Measurements from ENCODE around the gene LRRC25.
A peak's percentile ranks its signal among the peaks of the same experiment; 100 is the strongest.
"Not testable (repeated sequence)": the region's sequence is repeated elsewhere in the genome, so short reads cannot be mapped to it uniquely, and the experiment has no call there.

LRRC25 gene

DNA sequence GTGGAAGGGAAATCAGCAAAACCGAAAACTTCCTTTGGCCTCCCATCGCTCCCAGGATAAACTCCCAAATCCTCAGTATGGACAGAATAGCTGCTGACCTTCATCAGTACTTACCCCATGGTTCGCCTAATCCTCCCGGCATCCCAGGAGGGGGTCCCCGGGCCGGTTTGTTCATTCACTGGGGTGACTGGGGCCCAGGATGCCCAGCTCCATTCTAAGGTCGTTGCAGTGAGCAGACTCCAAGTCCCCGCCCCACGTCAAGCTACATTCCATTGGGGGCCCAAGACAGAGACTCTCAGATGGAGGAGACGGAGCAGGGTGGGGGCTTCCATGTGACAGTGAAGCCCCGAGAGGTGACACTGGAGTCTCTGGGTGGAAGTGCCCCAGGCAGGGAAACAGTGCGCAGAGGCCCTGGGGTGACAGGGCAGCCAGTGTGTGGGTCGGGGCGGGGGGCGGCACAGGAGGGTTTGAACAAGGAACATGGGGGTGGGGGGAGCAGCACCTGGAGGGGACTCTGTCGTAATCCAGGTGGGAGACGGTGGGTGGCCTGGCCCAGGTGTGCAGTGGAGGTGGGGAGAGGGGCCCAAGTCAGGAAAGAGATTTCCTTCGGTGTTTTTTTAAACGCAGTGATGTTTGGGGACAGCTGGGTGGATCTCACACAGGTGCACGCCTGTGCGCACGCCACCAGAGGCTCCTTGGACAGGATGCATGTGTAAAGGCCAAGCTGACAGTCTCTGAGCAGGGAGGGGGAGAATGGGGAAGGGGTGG lies 26.9 kb upstream of the LRRC25 start:
- DNase-seq, result no peak

- DNase-seq, result no peak
These were observed 26.0 kb upstream of the LRRC25 start for GRCh38 chr19:18423258-18424020.

DNA sequence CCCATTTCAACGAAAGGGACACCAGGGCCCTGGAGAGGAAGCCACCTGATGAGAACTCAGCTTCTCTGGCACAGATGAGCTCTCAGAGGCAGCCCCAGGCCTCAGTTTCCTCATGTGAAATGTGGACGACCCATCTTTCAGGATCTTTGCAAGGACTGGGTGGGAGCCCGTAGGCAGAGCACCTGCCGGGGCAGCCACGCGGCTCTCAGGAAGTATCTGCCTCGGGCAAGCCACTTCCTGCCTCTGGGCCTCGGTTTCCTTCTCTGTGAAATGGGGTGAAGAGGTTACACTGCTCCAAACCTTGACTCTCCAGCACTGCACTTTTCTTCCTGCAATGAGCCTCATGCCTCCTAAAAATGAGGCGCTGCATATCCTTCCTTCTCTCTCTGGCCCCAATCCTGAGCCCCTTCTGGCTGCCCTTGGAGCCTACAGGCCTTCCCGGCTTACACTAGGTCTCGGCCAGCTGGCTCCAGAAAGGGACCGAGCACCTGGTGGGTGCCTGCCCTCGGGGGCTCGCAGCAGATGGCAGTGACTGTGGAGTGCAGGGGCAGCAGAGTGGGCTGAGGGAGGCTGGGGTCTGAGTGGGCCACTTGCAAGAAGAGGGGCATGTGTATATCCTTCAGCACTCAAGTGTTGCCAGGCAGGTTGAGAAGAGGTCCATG lies 25.2 kb upstream of the LRRC25 start:
- peak; percentile 67 for DNase-seq

DNA sequence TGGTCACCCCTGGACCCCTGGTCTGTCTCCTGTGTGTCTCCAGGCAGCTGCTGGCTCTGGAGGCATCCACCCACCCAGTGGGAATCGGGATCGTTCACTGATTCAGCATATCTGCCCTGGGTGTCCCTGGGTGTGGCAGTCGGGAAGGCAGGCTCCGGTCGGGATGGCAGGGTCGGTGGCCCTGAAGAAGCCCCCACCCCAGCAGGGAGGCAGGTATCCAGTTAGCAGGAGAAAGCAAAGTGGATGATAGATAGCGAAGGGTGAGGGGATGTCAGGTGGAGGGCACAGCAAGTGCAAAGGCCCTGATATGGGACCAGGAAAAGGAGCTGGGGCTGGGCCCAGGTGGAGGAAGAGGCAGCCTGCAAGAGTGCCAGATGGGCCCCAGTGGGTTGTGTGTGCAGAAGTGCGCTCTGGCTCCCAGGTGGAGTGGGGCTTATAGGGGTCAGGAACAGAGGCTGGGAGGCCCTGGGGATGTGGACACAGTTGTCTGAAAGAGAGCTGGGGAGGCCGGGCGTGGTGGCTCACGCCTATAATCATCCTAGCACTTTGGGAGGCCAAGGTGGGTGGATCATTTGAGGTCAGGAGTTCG lies 24.0 kb upstream of the LRRC25 start:
- no peak for DNase-seq

DNA sequence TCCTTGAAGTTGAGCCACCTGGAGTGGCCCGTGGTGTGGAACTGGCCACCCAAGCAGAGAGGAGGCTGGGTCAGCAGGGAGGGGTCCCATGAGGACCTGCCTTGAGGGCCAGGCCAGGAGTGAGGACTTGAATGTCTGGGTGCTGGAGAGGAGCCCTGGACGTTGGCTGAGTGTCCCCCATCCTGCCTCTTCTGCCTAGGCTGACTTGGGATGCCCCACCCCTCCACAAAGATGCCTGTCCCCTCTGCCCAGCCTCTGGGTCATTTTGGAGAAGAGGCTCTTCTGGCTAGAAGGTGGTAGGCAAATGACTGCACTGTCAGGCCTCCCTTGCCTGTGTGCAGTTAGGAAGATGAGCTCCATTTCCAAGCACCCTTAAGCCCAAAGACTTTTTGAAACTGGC lies 23.5 kb upstream of the LRRC25 start:
- no peak for DNase-seq

- peak; percentile 61 for DNase-seq
These were observed 22.5 kb upstream of the LRRC25 start for GRCh38 chr19:18419699-18420460.

GRCh38 chr19:18419195-18419698 lies 21.8 kb upstream of the LRRC25 start, which contains the start of gene SSBP4:
Gene SSBP4, plus strand, starts transcription at chr19:18419398. Its CDS starts 251 bp downstream, at chr19:18419649.
- DNase-seq, result peak; percentile 81

DNA sequence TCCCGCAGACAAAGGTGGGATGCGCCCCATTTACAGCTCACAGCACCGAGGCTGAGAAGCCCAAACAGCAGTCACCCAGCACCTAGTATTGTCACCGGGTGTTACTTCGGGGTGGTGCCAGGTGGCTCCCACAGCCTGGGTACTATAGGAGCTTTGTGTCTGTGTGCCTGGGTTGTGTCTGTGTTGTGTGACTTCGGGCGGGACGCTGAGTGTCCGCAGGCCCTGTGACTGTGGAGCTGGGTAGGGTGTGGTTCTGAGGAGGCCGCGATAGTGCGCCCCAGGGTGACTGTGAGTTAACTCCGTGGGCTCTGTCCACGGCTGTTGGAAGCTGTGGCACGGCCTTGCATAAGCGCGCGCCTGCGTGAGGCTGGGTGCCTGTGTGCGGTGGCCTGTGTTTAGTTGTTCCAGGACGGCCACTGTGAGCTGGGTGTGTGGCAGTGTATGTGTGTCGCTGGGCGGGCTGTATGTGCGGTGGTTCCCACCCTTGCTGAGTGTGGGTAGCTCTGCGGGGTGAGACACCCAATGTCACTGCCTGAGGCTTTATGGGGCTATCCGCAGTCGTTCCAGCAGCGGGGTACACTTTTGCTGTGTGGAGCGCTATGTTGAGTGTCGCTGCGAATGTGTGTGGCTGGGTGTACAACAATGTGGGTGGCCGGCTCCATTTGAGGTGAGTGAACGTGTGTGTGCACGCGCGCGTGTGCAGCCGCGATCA lies 21.2 kb upstream of the LRRC25 start:
- DNase-seq, result no peak

GRCh38 chr19:18418029-18418482 lies 20.6 kb upstream of the LRRC25 start:
- DNase-seq, result no peak

GRCh38 chr19:18417250-18418028 lies 20.0 kb upstream of the LRRC25 start:
- peak; percentile 65 for DNase-seq

- peak; percentile 81 for DNase-seq
These were observed 19.4 kb upstream of the LRRC25 start for GRCh38 chr19:18416778-18417249.

- no peak for DNase-seq
These were observed 17.9 kb upstream of the LRRC25 start for GRCh38 chr19:18415178-18415867.

DNA sequence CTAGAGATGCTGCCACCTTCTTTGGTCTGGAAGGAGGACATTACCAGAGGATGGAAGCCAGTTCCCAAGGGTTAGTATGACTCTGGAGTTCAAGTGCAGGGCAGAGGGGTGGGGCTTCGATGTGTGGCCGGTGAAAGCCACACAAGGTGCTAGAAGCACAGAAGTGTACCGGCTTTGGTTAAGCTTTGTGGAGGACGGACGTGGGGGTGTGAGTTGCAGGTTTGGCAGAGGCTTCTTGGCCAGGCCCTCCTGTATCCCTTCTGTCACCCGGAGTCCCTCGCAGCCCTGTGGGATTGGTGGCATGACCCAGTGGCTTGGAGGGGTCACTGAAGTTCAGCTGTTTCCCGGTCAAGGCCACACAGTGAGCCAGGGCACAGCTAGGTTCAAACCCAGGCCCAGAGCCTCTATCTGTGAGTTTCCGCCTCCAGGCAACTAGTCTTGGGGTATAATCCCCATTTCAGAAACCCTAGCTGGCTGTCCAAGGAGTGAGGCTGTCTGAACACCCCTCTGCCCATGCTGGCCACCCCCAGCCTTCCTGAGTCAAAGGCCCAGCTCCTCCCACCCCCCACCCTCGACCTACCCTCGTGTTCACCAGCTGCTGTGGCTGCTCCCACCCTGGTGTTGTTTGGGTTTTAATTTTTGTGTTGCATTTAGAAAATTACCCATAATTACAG lies 17.2 kb upstream of the LRRC25 start:
- no peak for DNase-seq

GRCh38 chr19:18412610-18413239 lies 15.3 kb upstream of the LRRC25 start:
- DNase-seq, result no peak

- DNase-seq, result no peak
These were observed 10.6 kb upstream of the LRRC25 start for GRCh38 chr19:18408053-18408476.

GRCh38 chr19:18406749-18407148 lies 9.3 kb upstream of the LRRC25 start:
- no peak for DNase-seq

DNA sequence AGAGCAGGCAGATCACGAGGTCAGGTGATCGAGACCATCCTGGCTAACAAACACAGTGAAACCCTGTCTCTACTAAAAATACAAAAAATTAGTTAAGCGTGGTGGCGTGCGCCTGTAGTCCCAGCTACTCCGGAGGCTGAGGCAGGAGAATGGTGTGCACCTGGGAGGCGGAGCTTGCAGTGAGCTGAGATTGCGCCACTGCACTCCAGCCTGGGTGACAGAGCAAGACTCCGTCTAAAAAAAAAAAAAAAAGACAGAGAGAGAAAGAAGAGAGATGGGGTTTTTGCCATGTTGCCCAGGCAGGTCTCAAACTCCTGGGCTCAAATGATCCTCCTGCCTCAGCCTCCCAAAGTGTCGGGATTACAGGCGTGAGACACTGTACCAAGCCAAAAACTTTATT lies 8.3 kb upstream of the LRRC25 start:
- DNase-seq, result not testable (repeated sequence)

DNA sequence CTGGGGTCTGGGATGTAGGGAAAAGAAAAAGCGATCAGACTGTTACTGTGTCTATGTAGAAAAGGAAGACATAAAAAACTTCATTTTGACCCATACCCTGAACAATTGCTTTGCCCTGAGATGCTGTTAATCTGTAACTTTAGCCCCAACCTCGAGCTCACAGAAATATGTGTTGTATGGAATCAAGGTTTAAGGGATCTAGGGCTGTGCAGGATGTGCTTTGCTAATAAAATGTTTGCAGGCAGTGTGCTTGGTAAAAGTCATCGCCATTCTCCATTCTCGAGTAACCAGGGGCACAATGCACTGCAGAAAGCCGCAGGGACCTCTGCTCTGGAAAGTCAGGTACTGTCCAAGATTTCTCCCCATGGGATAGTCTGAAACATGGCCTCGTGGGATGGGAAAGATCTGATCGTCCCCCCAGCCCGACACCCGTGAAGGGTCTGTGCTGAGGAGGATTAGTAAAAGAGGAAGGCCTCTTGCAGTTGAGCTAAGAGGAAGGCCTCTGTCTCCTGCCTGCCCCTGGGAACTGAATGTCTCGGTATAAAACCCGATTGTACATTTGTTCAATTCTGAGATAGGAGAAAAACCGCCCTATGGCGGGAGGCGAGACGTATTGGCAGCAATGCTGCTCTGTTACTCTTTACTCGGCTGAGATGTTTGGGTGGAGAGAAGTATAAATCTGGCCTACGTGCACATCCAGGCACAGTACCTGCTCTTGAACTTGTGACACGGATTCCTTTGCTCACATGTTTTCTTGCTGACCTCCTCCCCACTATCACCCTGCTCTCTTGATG lies 5.2 kb upstream of the LRRC25 start:
- not testable (repeated sequence) for DNase-seq
